ENCODE measurements around the gene FAM222A.

FAM222A gene

GRCh38 chr12:109765446-109765810 is 51.8 kb downstream of the FAM222A start:
- no peak for TF ChIP-seq CTCF (conservative IDR thresholded peaks at IDR 0.05)
- no peak overlapping the region for H3K27ac ChIP-seq

GRCh38 chr12:109766251-109766778 is 52.7 kb downstream of the FAM222A start:
- no peak overlapping the region for H3K27ac ChIP-seq
- TF ChIP-seq CTCF (conservative IDR thresholded peaks at IDR 0.05), result no peak

- no peak overlapping the region for H3K27ac ChIP-seq
- no peak for TF ChIP-seq CTCF (conservative IDR thresholded peaks at IDR 0.05)
Measured at GRCh38 chr12:109767456-109767855, 53.8 kb downstream of the FAM222A start.

- TF ChIP-seq CTCF (conservative IDR thresholded peaks at IDR 0.05), result no peak
- no peak overlapping the region for H3K27ac ChIP-seq
Measured at GRCh38 chr12:109767991-109768900, 54.6 kb downstream of the FAM222A start.

GRCh38 chr12:109768901-109769670 is 55.5 kb downstream of the FAM222A start:
- TF ChIP-seq CTCF (conservative IDR thresholded peaks at IDR 0.05), result no peak
- no peak overlapping the region for H3K27ac ChIP-seq

GRCh38 chr12:109770104-109770860 is 56.7 kb downstream of the FAM222A start:
- no peak for TF ChIP-seq CTCF (conservative IDR thresholded peaks at IDR 0.05)

More at GRCh38 chr12:109770104-109770860, 56.7 kb downstream of the FAM222A start:
- H3K27ac ChIP-seq, result peak overlapping the region; percentile 71; the same call in 1 of the 2 replicates
